ENCODE measurements around the gene POU1F1. TPM values are rescaled to one million over a fixed set of nuclear protein-coding genes. Genes with fewer than 3 reads are reported as not detected.

The POU1F1 gene, protein sequence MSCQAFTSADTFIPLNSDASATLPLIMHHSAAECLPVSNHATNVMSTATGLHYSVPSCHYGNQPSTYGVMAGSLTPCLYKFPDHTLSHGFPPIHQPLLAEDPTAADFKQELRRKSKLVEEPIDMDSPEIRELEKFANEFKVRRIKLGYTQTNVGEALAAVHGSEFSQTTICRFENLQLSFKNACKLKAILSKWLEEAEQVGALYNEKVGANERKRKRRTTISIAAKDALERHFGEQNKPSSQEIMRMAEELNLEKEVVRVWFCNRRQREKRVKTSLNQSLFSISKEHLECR
- not detected for total RNA-seq

DNA sequence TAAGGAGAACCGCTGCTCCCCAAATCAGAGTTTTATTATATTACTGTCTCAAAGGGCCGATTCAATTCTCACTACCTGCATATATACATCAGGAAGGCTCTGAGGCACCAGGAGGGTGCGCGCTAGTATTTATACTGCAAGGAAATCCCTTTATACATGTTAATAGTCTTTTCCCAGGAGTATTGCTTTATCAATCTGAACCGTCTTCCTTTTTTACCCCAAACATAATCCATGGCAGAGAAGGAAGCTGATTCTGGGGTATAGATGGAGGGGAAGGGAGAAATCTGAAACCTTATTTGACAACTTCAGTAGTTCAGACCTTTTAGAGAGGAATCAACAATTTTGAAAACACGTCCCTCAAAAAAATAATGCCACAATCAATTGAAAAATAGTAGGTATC, at the start of gene POU1F1:
Gene POU1F1, minus strand, starts transcription at position 101 of the 400 bp plus-strand sequence. CDS start 122 bp downstream, outside the sequence.

DNA sequence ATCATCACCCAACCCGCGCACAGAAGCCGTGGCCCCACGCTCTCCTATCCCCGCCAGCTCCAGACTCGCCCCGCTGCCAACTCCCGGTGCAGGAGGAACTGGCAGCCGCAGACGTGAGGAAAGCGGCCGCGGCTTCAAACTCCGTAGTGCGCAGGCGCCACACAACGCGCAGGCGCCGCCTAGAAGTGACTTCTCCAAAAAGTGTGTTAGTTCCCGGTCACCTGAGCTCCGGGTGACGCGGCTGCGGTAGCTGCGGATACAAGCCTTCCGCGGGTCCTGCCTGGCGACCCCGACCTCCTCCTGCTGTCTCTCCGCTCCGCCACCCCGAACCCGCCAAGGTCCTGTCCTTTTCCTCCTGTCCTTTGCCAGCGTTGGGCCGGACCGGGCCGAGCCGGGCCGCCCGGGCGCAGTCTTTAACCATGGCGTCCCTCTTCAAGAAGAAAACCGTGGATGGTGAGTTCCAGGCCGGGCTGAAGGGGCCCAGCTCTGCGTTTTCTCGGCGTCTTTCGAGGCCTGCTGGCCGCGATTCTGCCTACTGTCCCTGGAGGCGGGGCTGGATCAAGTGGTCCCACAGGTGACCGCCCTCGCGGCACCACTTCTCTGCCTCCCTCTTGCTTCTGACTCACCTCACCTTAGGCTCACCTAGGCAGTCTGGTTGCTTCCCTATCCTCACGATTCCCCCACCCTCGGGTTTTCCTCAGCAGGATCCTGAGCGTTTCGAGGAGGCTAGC, 49.1 kb downstream of the POU1F1 start, which contains the start of gene CHMP2B:
Gene CHMP2B, plus strand, starts transcription at position 206 of the 731 bp plus-strand sequence. Its CDS starts 214 bp downstream, at position 420.

Small RNA genes within 50 kb of the gene (small RNA-seq; reads per million reads assigned to genes)
- gene MIR4795 (ENCODE audit: low replicate concordance): not detected

Other genes with a start within 250 kb of the POU1F1 start
- 26.9 TPM for gene CHMP2B, start 49.3 kb downstream of the POU1F1 start, total RNA-seq